Sigmoid colon (tissue), 7 donors: ENCODE results near the gene ZNF318. TPM values are rescaled to one million over a fixed set of nuclear protein-coding genes. Genes with fewer than 3 reads are reported as not detected.

Source experiments
- DNase-seq: peaks from one replicate; pipeline ENCODE4 v3.0.0-alpha.2; 2019
- H3K27ac ChIP-seq, 4 donors: fragments of 200-600 bp; sonication (generic); one replicate each; pipeline ENCODE4 v1.5.1; 2016 to 2019; ENCODE audit warnings: mild to moderate bottlenecking in 1 of 4
- H3K27me3 ChIP-seq, 3 donors: fragments of 200-600 bp; sonication (generic); one replicate each; pipeline ENCODE4 v1.5.1; 2019; ENCODE audit warnings: mild to moderate bottlenecking in 1 of 3
- H3K36me3 ChIP-seq, 4 donors: fragments of 200-600 bp; sonication (generic); one replicate each; pipeline ENCODE4 v1.5.1; 2016 to 2019
- H3K4me1 ChIP-seq, 4 donors: fragments of 200-600 bp; sonication (generic); one replicate each; pipeline ENCODE4 v1.5.1; 2017 to 2019
- H3K4me3 ChIP-seq, 4 donors: fragments of 200-600 bp; sonication (generic); one replicate each; pipeline ENCODE4 v1.5.1; 2017 to 2019; ENCODE audit warnings: mild to moderate bottlenecking in 2 of 4, moderate library complexity in 1 of 4
- H3K9me3 ChIP-seq, 4 donors: fragments of 200-600 bp in 3 of 4; sonication (generic) in 3 of 4; one replicate each; pipeline versions ENCODE4 v1.5.1 to v1.6.1; 2013 to 2019
- CTCF ChIP-seq, 4 experiments: fragments of 450-650 bp in 3 of 4; fragments of 200-600 bp in 1 of 4; IDR thresholded peaks; one replicate each; pipeline ENCODE4 v1.5.1; 2016 to 2019; ENCODE audit warnings: antibody characterized with exemption in 4 of 4, mild to moderate bottlenecking in 3 of 4, moderate library complexity in 2 of 4
- EP300 ChIP-seq, 4 donors: sonication (generic); formaldehyde crosslinking; IDR thresholded peaks; one replicate each; pipeline ENCODE4 v1.6.1; 2017; ENCODE audit warnings: antibody characterized with exemption in 4 of 4
- POLR2A ChIP-seq, 2 donors: fragments of 450-650 bp; IDR thresholded peaks; one replicate each; pipeline ENCODE4 v1.6.1; 2016; ENCODE audit warnings: antibody characterized with exemption in 2 of 2, mild to moderate bottlenecking in 2 of 2, moderate library complexity in 2 of 2
- POLR2AphosphoS5 ChIP-seq, 4 donors: sonication (generic); formaldehyde crosslinking; IDR thresholded peaks; one replicate each; pipeline ENCODE4 v1.6.1; 2017; ENCODE audit warnings: antibody characterized with exemption in 4 of 4
- WGBS, 2 donors: extraction: QIAGEN DNeasy Blood & Tissue Kit; methylation state at CpG; one replicate each; pipeline ENCODE4 v1.1.7; 2013; 5-methylcytosine and 5-hydroxymethylcytosine counted together
- intact Hi-C: fragments of 100-400 bp; cut with DNase I; formaldehyde crosslinking; loops from one replicate; pipeline ENCODE4 v1.15.1; 2023
- polyA plus RNA-seq, 3 donors: library from polyadenylated mRNA; stranded (reverse); fragments of 200-250 nt; gene quantifications; one replicate each; pipeline ENCODE4 v1.2.3, GENCODE V29; 2013
- total RNA-seq, 4 donors: library from RNA; depleted of rRNA; stranded (reverse); fragments of >200 nt; gene quantifications; one replicate each; pipeline ENCODE4 v1.1.0, GENCODE V29; 2016
- donor health status: healthy with polysubstance abuse.
- donor health status: Bipolar disorder and iron deficiency.
- donor health status: healthy.

Gene ZNF318
- total and polyA plus RNA-seq, 7 donors, result 2.1 to 19.1 (median 12.7) TPM

GRCh38 chr6:43299338-43300293, 69.8 kb downstream of the ZNF318 start:
- no peaks in the 10 kb centered on the region for H3K4me1 ChIP-seq
- H3K27ac ChIP-seq, result no peak overlapping the region
- H3K4me3 ChIP-seq, result no peak overlapping the region
- H3K36me3 ChIP-seq, result no peaks in the 10 kb centered on the region
- H3K9me3 ChIP-seq, result no peaks in the 10 kb centered on the region
- DNase-seq, result no peak
- 86% methylated on average over 18 of the region's 18 CpGs for WGBS, 2 donors
- intact Hi-C loops, result no loop called here
- no peak for TF ChIP-seq EP300 (IDR thresholded peaks at IDR 0.05)
- no peak for TF ChIP-seq CTCF (IDR thresholded peaks at IDR 0.05)
- peaks cover 0 to 20% (median 5%) of the 10 kb centered on the region in 3 donors for H3K27me3 ChIP-seq

GRCh38 chr6:43298565-43299337, 70.7 kb downstream of the ZNF318 start:
- Histone ChIP-seq H3K27me3 (peaks cover 0 to 20% (median 5%) of the 10 kb centered on the region in 3 donors), H3K36me3 (no peaks in the 10 kb centered on the region), H3K4me3 (no peak overlapping the region), H3K27ac (no peak overlapping the region), H3K9me3 (no peaks in the 10 kb centered on the region), H3K4me1 (no peaks in the 10 kb centered on the region)
- 71 to 77% methylated on average over 12 of the region's 12 CpGs for WGBS, 2 donors
- no peak for DNase-seq
- TF ChIP-seq POLR2AphosphoS5 (IDR thresholded peaks at IDR 0.05) (no peak), EP300 (IDR thresholded peaks at IDR 0.05) (no peak), CTCF (IDR thresholded peaks at IDR 0.05) (no peak), POLR2A (IDR thresholded peaks at IDR 0.05) (no peak)
- intact Hi-C loops, result no loop called here

DNA sequence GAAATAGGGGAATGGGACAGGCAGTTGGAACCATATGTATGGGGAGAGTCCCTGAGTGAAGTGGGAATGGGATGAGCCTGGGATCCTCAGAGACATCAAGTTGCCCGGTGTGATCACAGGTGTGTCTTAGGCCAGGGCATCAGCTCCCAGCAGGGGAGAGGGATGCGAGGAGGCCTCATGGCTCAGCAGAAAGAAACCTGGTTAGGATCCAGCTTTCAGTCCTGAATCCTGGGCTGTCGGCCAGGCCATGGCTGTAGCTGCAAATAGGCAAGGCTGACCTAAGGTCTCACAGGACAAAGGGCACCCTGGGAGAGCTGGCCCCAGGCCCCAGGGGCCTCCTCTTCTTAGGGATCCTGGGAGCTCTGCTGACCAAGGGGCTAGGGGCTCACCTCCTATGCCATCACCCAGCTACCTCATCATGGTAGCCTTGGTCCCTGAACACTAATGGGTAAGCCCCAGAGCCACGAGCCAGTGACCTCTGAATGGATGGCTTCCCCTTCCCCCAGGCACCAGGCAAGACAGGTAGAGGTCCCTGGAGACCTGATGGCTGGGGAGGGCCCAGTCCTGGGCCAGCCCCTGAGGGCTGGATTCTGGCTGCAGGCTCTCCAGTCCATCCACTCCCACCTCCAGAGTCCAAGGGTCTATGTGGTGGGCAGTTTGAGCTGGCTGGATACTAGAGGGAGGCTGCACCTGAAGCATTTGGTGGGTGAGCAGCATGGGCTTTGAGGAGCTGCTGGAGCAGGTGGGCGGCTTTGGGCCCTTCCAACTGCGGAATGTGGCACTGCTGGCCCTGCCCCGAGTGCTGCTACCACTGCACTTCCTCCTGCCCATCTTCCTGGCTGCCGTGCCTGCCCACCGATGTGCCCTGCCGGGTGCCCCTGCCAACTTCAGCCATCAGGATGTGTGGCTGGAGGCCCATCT, 71.5 kb downstream of the ZNF318 start, which contains the start of gene SLC22A7:
Gene SLC22A7 (plus strand): TSS at position 617 of the 921 bp plus-strand sequence. CDS start 99 bp downstream, at position 716.
- no peak within 1 kb of the TSS for H3K4me3 ChIP-seq
- no peak within 1 kb of the TSS for H3K27ac ChIP-seq
- DNase-seq, result no peak
- TF ChIP-seq CTCF (IDR thresholded peaks at IDR 0.05), result no peak
- TF ChIP-seq EP300 (IDR thresholded peaks at IDR 0.05), result no peak
- no peak for TF ChIP-seq POLR2AphosphoS5 (IDR thresholded peaks at IDR 0.05)
- no peak for TF ChIP-seq POLR2A (IDR thresholded peaks at IDR 0.05)
- H3K9me3 ChIP-seq, result no peaks in the 10 kb centered on the region
- H3K4me1 ChIP-seq, result no peaks in the 10 kb centered on the region
- H3K27me3 ChIP-seq, result peaks cover 0 to 20% (median 5%) of the 10 kb centered on the region in 3 donors
- no peaks in the 10 kb centered on the region for H3K36me3 ChIP-seq
- intact Hi-C loops, result no loop called here
- 69 to 80% methylated on average over 10 of the region's 10 CpGs for WGBS, 2 donors

GRCh38 chr6:43296780-43297497, 72.5 kb downstream of the ZNF318 start:
- no peak for DNase-seq
- 84 to 93% methylated on average over 5 of the region's 5 CpGs for WGBS, 2 donors
- Histone ChIP-seq H3K4me1 (no peaks in the 10 kb centered on the region), H3K9me3 (no peaks in the 10 kb centered on the region), H3K36me3 (no peaks in the 10 kb centered on the region), H3K4me3 (no peak overlapping the region), H3K27ac (no peak overlapping the region), H3K27me3 (peaks cover 0 to 20% (median 5%) of the 10 kb centered on the region in 3 donors)
- intact Hi-C loops, result no loop called here
- TF ChIP-seq EP300 (IDR thresholded peaks at IDR 0.05) (no peak), POLR2AphosphoS5 (IDR thresholded peaks at IDR 0.05) (no peak), POLR2A (IDR thresholded peaks at IDR 0.05) (no peak), CTCF (IDR thresholded peaks at IDR 0.05) (no peak)
